T1000 (cell line): ENCODE data around the gene LARGE1.

Experiments
- DNase-seq: peaks from one replicate; lab custom pipeline; 2025; ENCODE audit warnings: mixed read lengths; lab: John Stamatoyannopoulos, UW

Gene LARGE1

DNA sequence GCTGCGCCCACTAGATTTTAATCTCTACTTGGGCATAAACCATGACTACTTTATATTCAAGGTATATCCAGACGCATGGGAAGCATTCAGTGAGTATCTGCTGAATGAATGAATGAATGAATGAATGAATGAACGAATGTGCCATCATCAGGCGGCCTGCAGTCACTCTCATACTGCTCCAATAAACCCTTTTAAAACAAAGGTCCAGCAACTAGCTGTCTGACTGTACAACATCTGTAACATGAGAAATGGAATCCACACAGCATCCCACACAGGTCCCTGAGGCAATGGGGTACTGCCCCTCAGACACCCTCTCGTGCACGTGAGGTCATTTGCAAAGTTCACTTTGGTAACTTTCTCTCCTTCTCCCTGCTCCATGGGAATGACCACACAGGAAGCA, 147.5 kb downstream of the LARGE1 start:
- DNase-seq = no peak

DNA sequence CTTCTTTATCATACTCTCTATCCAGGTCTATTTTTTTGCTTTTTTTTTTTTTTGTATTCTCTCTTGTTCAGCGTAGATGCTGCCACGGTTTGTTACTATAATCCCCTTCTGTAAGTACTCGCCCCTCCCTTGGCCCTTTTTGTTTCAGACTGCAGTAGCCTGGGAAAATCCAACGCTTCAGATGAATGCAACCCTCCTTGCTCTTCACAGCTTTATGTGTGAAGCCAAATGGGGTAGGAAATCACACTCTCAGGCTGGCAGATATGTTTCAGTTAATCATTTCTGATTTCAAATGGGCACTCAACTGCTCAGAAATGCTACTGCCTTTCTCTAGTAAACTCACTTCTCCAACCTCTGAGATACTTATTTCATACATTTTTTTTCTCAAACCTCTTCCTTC, 149.1 kb downstream of the LARGE1 start:
- DNase-seq = no peak

DNA sequence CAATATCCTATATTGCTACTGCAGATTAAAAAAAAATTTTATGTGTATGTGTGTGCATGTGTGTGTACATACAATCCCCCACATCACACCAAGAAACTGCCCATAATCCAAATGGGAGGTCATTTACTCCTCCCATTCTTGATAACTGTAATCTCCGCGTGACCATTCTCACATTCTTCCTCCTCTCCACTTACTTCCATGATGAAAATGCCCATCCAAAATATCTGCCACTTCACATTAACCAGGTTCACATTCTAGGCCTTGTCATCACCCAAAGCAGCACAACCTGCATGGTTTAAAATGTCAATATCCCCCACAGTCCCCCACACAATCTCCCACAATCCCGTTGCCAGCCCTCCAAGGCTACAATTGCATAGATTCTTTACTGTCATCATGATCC, 149.6 kb downstream of the LARGE1 start:
- DNase-seq = no peak

DNA sequence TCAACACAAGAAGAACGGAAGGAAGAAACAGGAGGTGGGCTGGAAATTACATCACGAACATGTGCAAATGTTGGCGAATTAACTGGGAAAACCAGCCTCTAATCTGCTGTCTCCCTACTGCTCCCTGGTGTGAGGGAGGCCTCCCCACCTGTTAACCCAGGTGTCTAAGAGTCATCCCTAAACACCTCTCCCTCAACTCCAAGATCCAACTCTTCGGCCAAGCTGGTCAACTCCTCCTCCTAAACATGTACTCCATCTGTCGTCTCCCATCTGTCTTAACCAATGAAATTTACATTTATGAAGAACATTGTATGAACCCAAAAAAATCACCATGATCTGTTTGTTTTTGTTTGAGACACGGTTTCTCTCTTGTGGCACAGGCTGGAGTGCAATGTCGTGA, 154.2 kb downstream of the LARGE1 start:
- no peak for DNase-seq

DNA sequence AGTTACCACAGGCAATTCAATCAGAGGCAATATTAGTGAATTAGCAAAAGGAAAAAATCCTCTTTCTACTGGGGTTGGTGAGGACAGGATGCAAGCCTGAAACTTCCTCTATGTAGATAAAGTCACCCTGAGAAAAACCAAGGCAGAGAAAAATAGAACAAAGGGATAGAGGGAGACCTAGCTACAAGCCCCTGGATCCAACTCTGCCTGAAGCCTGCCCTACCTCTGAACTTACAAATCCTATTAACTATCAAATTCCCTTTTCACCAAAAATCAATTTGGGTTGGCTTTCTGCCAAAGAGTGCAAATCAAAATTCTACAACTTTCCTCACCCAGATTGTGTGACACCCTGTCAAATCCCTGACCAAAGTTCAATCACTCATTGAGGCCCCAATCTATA, 161.3 kb downstream of the LARGE1 start:
- no peak for DNase-seq

DNA sequence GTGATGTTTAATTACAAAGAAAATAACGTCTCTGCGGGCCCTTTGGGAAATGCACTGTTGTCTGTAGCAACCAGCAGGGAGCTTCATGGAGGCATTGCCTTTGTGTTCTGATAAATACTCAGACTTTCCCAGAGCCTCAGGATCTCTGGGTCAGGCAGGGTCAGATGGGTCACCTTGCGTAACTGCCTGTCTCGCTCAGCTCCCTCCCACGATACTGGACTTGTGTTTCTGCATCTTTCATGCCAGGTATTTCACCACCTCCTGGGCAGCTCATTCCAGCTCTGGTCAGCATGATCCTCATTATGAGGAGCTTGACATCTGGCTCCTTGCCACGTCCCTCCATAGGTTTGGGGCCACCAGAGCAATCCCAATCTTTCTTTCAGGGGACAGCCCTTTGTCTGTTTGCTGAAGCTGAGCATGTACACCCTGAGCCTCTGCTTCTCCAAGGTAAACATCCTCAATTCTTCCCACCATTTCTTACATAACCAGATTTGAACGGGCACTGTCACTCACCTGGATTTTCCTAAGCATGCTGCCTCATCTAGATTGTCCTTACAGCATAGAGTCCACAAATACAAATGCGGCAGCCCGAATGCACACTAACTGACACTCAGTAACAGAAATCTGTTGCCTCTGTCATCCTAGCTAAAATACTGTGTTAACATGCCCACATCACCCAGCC, 162.3 kb downstream of the LARGE1 start:
- no peak for DNase-seq

DNA sequence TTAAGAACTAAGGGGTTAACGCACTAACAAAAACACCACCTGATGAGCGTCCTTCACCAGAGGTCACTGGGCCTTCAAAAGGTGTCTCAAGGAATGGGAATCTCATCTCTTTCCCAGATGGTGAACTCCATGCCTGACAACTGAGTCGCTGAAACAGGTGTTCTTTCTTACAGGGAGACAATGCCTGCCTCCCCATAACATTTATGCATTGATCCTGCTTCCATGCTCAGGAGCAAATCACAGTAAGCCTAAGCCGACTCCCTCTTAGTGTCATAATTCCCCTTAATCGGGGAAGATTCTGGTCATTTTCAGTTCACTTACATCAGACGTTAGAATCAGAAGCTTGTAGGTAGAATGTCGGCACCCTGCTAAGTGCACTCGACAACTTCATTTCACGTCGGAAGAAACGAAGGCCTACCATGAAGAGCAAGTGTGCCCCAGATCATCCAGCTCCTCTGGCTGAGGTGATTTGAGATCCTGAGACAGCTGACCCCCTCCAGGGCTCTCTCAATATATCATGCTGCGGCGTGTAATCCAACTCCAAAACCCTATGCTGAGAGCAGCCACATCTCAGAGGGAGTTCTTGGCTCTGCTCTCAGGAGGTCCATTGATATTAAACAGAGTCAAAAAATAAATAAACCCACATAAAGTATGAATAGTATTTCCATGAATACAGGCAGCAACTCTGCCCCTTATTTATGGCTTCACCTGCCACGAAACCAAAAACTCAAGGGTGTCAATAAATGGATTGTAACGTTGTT, 163.1 kb downstream of the LARGE1 start:
- no peak for DNase-seq

DNA sequence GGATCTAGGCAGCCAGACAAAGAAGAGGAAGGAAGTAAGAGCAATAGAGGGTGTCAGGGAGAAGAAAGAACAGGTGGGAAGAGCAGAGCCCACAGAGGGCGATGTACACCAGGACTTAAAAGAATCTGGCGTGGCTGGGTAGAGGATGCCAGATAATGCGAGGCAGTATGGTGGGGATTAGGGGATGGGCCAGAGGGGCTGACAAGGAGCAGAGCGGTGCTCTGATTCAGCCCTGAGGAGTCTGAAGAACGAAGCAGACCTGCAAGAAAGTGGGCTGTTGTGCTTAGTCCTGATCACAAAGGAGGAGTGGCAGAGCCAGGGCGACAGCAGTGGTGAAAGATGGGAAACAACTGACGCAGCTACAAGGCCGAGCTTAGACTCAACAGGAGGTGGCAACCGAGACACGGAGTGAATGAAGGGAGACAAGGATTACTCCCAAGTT, 163.7 kb downstream of the LARGE1 start:
- no peak for DNase-seq

DNA sequence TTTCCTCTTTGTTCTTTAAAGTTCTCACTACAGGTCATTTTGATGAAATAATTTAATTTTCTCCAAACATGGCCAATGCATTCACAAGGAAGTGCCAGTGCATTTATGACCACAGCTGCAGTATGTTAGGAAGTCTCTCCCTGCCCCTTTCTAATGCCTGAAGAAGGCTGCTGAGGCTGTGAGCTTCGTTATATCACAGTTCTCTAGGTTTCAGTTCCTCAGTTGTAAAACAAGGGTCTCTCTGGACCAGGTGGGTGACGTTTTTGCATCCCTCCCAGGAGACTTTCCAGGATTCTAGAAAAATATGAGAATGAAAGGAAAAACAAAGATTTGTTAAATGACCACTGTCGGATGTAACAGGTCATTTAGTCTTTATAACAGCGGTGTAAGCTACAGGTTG, 171.6 kb downstream of the LARGE1 start:
- DNase-seq = no peak

DNA sequence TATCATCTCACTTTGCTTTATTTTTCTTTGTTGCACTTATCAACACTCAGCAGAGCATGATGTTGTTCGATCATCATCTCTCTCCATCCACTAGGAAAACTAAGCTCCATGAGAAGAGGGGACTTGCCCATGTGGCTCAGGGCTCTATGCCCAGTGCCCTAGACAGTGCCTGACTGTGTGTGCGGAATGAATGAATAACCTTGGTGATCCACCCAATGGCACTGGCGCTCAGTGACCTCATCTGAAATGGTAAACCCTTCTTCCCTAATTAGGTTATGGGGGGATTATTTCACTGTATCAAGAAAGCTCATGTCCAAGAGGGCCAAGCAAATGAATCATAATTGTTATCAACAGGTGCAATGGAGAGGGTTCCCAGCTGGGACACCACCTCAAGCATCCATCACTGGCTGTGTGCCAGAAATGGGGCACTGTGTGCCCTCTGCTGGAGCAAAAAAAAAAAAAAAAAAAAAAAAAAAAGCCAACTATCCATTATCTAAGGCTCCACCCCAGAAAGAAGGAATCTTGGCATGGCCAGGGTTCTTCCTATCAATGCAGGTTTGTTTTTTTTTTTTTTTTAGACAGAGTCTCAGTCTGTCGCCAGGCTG, 172.6 kb downstream of the LARGE1 start:
- DNase-seq = no peak

DNA sequence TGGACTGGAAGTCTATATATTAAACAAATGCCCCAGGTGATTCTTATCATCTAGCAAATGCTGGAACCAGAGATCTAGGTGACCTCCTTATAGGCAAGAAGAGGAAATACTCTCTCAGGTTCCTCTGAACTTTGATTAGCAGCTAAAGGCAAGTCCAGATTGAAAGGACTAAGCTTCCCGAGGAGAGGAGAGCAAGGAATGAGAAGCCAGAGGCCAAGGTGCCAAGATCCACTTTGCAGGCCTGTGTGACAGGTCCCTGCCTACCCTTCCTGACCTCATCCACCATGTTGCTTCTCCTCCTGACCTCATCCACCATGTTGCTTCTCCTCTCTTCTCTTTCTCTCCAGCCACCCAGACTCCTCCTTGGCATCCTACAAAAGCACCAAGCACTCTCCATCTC, 173.2 kb downstream of the LARGE1 start:
- DNase-seq = no peak

DNA sequence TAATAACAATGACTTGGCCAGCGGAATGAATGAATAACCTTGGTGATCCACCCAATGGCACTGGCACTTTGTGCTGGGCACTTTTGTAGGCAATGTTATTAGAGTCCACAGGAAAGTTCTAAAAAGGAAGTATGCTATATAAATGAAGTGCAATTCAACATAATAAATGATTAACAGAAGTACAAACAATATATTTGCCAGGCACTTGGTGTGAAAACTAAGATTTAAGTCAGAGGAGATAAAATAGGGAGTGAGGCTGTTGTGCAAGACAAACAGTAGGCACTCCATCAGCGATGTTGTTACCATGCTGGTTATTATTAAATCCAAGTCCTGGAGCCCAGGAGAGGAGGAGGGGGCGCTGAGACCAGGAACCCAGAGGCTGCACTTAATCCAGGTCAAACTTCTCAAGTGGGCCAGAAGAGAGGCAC, 173.8 kb downstream of the LARGE1 start:
- DNase-seq = no peak

DNA sequence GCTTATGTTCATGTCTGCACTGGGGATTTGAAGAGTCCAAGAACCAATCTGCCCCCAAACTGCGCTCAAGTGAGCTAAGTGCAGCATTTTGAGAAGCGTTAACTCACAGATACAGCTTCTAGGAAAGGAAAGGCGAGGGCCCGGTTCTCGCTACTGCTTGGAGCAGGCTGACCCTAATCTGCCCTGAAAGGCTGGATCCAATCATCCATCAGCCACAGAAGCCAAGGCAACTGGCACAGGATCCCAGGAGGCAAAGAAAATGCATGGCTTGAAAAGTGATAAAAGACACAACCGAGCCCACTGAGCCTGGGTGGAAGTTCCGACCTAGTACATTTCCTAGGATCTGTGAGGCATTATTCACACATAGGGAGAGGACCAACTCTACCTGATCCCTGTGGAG, 174.8 kb downstream of the LARGE1 start:
- DNase-seq = no peak

DNA sequence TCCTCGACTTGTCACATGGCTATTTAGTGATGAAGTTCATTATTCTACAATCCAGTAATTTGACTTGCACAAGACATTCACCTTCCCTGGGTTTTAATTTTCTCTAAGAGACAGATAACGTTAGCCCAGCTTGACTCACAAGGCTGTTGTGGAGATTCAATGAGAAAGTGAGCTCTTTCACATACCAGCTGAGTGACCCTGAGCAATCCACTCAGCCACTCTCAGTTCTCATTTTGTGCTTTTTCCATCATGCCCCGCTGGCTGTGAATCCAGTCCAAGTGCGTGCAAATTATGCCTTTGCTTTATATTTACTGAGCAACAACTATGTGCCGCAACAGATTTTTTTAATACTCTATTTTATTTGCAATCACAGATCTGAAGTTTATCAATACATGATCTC, 176.5 kb downstream of the LARGE1 start:
- no peak for DNase-seq

DNA sequence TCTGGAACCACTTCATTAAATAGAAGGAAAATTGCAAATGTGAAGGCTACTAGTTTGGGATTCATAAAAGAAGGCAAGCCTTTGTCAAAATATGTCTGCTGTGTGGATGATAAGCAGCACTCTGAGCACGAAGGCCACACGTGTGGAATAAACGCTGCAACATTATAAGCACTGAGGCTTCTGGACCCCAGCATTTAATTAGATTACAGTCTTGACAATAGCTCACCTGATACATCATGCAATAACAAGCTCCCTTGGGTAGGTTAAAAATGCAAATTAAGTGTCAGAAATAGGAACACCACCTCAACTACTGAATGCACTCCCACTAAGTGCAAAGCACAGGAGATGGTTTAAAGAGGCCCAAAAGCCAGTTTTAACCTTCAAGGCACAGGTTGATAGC, 179.3 kb downstream of the LARGE1 start:
- DNase-seq = no peak

DNA sequence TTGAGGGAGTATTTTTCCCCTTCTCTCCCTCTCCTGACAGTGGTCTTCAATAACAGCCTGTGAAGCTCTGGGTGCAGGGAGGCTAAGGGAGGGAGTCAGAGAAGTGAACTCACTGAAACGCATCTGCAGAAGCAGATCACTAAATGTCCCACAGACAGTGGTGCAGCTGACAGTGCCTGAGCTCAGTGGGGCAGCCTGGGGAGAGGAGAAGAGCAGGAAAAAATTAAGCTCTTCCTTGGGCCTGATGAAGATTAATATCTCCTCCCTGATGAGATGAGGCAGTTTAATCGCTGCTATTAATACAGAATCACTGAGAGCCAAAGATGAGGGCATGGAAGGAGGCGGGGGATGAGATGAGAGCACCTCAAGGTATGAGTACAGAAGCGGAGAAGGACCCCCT, 180.8 kb downstream of the LARGE1 start:
- no peak for DNase-seq

DNA sequence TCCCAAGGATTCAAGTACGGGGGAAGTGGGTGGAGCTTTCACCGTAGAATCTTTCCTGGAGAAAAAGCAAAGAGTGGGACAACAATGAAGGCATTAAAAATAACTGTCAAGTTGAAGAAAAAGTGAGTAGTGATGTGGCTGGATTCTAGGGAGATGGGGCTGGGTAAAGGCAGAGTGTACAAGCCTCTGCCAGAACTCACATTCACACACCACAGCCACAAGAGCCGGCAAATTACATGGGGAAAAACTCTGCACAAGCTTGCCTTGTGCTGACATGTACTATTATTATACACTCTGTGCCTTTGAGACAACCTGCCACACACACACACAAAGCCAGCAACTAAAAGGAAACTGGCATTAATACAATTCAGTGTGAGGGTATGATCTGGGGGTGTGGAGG, 182.6 kb downstream of the LARGE1 start:
- DNase-seq = no peak

DNA sequence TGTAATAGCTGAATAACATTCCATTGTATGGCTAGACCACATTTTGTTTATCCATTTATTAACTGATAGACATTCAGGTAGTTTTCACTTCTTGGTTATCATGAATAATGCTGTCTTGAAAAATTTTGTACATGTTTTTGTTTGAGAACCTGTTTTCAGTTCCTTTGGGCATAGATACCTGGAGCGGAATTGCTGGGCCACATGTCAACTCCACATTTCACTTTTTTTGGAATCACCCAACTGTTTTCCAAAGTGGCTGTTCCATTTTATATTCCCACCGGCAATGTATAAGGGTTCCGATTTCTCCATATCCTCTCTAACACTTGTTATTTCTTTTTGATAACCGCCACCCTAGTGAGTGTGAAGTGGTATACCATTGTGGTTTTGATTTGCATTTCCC, 184.3 kb downstream of the LARGE1 start:
- no peak for DNase-seq

DNA sequence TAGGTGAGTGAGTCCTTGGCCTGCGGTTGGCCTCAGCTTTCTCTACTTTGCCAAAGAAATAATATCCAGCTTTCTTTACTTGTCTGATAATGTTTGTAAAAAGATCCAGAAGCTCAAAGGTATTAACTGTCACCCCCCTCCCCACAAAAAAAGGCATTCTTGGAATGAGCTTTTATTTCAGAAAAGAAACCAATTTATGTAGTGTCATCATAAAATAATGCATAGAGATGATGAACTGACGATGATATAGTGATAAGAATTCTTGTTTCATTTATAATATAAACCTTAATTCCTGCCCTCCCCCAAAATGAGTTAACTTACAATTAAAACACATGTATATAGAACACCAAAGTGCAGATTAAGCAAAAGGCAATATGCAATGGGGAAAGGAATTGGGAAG, 191.4 kb downstream of the LARGE1 start:
- DNase-seq = no peak

DNA sequence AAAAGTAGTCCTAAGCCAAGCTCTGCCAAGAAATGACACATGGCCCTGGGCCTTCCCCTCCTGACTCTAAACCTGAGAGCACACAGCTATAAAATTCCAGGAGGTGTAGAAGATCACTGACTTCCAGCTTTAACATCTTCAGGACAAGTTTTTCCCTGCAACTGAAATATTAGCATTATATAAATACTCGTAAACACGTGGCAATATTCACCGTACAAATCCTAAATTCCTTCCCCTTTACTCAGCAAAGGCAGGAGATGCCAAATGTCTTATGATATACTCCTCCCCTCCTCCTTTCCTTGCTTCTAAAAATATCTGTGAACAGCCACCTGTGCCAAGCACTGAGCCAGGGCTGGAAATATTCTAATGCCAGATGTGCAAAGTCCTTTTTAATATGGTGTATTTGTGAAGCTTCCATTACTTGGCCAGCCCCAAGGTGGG, 194.0 kb downstream of the LARGE1 start:
- peak; percentile 34 for DNase-seq

DNA sequence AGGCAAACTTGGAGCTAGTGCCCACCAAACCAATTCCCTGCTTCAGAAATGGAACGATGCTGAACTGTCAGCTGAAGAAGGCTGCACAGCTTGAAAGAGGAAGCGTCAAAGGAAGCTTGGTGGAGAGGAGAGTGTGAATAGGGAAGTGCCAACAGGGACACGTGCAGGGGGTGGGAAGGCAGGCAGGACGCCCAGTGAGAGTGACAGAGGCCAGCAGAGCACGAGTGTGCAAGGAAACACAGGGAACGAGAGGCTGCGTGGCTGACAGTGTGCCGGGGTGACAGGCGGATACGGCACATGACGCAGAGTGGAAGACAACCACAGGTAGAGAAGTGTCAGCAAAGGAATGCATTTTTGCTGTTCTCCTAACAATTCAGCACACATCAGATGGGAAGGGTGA, 196.4 kb downstream of the LARGE1 start:
- DNase-seq = no peak

DNA sequence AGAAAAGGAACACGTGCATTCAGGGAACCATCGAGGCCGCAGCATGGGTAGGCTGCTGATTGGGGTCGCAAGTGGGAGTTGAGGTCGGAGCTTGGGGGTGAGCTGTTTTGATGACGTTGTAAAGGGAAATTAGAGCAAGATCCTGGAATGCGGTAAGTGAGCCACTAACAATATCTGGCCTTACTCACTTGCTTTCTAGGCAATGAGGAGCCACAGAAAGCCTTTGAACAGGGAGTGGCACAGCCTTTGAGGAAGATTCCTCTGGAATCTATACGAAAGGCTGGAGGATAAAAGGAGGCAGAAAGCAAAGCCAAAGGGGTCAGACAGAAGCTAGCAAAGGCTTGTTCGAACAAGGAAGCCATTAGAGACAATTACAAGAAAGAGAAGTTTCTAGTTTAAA, 197.5 kb downstream of the LARGE1 start:
- no peak for DNase-seq

DNA sequence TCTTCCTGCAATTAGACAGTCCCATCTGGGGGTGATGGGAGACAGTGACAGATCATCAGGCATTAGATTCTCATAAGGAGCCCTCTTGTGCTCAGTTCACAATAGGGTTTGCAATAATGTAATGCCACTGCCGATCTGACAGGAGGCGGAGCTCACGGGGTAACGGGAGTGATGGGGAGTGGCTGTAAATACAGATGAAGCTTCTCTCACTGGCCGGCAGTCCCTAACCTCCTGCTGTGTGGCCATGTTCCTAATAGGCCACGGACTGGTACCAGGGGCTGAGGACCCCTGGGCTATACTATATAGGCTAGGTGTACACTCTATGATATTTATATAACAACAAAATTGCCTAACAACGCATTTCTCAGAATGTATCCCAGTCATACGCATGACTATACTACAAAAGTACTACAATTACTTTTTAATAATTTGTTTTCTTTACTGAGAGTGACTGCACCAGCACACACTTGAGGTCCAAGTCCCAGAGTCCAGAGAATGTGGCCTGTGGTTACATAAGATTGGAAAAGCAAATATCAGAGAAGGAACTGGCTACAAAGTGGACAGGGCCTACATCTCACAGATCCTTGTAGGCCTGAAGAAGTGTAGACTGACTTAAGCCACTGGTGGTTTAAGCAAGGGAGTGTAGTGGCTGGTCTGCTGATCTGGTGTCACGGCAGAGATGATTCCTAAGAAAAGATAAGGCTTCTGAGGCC, 200.0 kb downstream of the LARGE1 start:
- DNase-seq = no peak
